ENCODE data around the gene GNAL.
"Not testable (repeated sequence)": the region's sequence is repeated elsewhere in the genome, so short reads cannot be mapped to it uniquely, and the experiment has no call there.

The GNAL gene

DNA sequence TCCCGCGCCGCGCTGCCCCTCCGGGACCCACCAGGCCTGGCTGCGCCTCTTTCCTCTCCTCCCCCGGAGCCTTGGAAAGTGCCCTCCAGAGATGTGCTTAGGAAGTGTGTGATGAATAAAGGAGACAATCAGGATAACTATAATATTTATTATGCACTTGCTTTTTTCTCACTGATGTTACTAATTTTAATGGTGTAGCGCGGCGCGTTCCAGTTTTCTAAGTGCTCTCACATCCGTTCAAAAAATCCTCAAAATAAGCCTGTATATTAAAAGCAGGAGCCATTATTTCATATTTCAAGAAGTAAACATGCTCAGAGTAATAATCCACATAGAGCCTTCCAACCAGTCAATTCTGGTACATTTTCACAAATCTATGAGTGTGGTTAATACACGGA is 220.0 kb downstream of the GNAL start:
- DNase-seq (ENCODE audit: low spot score), result peak; percentile 48

DNA sequence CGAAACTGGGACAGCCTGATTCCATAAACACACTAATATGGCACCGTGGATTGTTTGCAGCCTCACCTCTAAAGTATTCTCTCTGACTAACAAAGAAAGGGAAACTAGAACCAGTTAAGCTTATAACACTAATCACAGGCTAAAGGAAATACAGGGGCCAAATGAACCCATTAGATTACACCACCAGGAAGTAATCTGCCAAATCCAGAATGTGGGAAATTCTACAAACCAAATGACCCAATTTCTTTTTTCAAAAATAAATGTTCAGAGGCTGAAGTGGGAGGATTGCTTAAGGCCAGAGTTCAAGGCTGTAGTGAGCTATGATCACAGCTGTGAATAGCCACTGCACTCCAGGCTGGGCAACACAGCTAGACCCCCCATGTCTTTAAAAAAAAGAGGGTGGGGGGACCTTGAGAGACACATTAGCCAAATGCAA is 220.5 kb downstream of the GNAL start:
- DNase-seq (ENCODE audit: low spot score), result no peak

DNA sequence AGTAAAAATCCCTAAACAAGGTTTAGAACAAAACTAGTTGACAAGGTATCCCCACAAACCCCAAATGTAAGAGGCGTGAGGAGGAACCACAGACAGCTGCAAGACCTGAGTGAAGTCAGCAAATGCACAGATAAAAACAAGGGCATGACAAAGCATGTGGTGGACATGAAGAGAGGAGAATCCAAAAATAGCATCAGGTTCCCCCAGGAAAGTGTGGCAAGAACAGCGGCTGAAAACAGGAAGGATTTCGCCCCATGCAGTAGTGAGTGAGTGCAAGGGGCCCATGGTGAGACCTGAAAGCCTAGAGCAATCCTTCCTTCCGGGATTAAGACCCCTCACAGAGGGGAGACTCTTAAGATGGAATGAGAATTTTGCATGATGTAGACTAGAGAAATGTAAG is 227.8 kb downstream of the GNAL start:
- DNase-seq (ENCODE audit: low spot score), result peak; percentile 45

DNA sequence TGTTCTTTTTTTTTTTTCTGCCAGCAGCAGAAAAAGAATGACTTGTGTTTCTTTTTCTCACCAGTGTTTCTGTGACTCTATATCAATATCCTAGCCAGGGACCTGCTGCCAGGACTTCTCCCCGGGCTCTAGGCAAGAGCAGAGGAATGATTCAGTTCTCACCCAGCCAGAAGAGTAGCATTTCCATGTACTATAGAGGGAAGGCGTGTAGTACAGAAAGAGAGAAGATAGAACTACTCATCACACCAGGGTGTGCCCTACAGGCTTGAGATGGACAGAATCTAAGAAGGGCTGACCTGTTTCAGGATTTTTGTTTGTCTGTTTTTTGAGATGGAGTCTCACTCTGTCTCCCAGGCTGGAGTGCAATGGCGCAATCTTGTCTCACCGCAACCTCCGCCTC is 230.5 kb downstream of the GNAL start:
- DNase-seq (ENCODE audit: low spot score), result not testable (repeated sequence)

DNA sequence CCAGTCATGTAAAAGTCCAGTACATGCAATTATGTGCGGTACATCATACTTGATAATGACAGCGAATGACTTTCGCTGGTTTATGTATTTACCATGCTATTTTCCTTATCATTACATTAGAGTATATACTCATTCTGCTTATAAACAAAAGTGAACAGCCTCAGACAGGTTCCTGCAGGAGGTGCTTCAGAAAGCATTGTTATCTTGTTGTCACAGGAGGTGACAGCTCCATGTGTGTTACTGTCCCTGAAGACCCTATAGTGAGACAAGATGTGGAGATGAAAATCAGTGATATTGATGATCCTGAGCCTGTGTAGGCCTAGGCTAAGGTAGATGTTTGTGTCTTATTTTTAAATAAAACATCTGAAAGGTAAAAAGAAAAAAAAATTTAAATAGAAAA is 234.4 kb downstream of the GNAL start:
- DNase-seq (ENCODE audit: low spot score), result no peak

DNA sequence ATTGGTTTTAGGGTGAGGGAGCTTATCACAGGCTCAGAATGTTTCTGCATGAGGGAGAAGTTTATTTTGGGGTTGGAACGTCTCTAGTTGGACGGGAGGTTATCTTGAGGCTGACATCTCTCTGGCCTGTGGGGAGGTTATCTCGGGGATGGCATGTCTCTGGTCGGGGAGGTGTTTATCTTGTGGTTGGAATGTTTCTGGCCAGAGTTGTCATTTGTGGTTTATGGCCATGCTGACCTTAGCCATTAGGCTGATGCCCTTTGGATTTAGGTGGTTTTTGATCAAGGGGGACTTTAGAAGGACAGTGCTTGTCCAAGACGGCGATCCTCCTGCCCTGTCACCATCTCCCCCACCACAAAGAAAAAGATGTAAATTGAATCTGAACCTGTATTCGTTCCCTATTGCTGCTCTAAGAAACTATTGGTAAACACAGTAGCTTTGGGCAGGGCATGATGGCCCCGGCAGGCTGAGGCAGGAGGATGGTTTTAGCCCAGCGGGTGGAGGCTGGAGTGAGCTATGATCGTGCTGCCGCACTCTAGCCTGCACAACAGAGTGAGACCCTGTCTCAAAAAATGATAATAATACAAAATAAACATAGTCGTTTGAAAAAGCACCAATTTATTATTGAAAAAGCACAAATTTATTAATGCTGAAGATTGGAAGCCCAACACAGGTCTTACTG is 236.9 kb downstream of the GNAL start:
- no peak for DNase-seq (ENCODE audit: low spot score)

DNA sequence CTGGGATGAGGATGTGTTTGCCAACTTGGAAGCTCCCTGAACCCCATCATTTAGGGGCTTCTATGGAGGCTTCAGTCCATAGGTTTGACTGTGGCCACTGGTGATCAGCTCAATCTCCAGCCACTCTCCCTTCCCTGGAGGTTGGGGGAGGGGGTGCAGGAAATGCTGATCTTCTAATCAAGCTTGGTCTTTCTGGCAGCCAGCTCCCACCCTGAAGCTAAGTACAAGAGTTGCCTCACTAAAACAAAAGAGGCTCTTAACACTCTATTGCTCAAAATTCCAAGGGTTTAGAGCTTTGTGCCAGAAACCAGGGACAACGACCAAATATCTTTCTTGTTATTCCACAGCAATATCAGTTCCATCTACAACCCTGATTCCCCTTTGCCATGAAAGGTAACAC is 238.4 kb downstream of the GNAL start:
- no peak for DNase-seq (ENCODE audit: low spot score)

DNA sequence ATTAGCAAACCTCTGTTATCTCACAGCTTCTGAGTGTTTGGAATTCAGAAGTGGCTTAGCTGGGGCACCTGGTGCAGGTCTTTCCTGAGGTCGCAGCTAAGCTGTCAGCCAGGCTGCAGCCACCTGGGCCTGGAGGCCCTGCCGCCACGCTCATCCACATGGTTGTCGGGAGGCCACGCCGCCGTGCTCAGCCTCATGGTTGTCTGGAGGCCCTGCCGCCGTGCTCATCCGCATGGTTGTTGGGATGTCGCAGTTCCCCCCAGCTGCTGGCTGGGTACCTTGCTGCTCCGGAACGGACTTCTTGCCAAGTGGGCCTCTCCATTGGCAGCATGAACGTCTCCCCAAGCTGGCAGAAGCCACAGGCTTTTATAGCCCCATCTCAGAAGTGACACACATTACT is 243.3 kb downstream of the GNAL start:
- no peak for DNase-seq (ENCODE audit: low spot score)

All from Ammon's horn (tissue), 1 donor.